Measurements from ENCODE around the gene DSCAM.
"Not testable (repeated sequence)": the region's sequence is repeated elsewhere in the genome, so short reads cannot be mapped to it uniquely, and the experiment has no call there.

DSCAM gene, protein sequence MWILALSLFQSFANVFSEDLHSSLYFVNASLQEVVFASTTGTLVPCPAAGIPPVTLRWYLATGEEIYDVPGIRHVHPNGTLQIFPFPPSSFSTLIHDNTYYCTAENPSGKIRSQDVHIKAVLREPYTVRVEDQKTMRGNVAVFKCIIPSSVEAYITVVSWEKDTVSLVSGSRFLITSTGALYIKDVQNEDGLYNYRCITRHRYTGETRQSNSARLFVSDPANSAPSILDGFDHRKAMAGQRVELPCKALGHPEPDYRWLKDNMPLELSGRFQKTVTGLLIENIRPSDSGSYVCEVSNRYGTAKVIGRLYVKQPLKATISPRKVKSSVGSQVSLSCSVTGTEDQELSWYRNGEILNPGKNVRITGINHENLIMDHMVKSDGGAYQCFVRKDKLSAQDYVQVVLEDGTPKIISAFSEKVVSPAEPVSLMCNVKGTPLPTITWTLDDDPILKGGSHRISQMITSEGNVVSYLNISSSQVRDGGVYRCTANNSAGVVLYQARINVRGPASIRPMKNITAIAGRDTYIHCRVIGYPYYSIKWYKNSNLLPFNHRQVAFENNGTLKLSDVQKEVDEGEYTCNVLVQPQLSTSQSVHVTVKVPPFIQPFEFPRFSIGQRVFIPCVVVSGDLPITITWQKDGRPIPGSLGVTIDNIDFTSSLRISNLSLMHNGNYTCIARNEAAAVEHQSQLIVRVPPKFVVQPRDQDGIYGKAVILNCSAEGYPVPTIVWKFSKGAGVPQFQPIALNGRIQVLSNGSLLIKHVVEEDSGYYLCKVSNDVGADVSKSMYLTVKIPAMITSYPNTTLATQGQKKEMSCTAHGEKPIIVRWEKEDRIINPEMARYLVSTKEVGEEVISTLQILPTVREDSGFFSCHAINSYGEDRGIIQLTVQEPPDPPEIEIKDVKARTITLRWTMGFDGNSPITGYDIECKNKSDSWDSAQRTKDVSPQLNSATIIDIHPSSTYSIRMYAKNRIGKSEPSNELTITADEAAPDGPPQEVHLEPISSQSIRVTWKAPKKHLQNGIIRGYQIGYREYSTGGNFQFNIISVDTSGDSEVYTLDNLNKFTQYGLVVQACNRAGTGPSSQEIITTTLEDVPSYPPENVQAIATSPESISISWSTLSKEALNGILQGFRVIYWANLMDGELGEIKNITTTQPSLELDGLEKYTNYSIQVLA (N-terminal part only)

DNA sequence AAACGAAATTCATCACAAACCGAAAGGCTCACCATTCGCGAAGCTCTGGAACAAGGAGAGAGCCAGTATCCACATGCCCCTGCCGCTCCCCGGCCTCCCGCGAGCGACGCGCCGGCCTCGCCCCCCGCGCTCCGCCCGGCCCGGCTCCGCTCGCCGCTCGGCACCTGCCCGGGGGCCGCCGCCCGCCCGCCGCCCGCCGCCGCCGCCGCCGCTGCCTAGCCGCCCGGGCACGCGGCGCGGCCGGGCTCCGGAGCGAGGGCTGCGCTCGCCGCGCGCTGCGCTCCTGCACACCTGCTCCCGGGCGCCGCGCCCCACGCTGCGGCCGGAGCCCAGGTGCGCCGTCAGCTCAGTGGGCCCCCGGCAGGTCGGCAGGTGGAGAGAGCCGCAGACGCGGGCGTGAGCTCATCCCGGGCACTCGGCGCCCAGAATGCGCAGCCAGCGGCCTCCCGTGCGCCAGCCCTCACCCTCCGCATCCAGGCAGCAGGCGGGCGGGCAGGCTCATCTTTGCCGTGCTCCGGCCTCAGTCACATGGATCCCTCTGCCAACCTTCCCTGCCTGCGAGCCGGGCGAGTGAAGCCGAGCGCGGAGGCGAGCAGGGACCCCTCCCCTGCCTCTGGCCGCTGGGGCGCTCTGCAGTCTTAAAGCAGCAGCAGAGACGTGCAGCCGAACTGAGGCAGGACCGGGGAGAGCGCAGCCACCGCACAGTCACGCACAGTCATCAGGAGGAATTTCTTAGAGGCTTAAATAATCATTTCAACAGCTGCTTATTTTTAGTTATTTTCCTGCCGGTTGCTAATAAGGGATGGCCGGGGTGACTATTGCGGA is at the start of gene DSCAM:
Gene DSCAM (minus strand): TSS at position 572 of the 825 bp plus-strand sequence. CDS start 497 bp downstream, at position 75.
- no peak for DNase-seq (ENCODE audit: low read depth)

DNA sequence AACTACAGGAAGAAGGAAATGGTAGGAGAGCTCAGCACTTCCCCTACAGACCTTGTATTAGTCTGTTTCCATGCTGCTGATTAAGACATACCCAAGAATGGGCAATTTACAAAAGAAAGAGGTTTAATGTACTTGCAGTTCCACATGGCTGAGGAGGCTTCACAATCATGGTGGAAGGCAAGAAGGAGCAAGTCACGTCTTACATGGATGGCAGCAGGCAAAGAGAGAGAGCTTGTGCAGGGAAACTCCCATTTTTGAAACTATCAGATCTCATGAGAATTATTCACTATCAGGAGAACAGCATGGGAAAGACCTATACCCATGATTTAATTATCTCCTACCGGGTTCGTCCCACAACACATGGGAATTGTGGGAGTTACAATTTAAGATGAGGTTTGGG is 48.7 kb upstream of the DSCAM start:
- not testable (repeated sequence) for DNase-seq (ENCODE audit: low read depth)

DNA sequence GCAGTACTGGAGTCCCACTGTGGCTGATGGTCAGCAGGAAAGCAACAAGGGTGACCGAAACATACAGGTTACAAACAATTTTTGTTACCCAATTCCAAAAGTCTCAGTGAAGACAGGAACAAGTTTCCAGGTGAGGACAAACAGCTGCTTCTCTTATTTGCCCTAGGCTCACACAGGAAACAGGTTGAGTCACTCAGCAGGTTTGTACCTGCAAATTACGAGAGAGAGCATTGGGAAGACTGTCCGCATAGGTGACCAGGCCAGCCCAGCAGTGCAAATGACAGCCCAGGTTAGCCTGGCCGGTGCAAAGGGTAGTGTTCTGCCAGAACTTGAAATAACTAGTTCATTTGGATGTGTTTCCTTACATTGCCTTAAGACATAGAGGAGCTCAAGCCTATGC is 40.0 kb upstream of the DSCAM start:
- no peak for DNase-seq (ENCODE audit: low read depth)

DNA sequence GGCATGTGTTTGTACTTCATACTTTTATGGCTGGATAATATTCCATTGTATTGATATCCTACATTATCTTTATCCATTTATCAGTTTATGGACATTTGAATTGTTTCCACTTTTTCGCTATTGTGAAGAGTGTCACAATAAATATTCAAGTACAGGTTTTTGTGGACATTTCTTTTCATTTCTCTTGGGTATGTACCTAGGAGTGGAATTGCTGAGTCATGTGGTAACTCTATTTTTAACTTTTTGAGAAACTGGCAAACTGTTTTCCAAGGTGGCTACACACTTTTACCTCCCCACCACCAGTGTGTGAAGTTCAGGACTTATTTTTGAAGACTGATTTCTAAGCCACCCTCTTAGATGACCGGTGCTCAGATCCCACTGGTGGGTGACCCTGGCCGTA is 39.0 kb upstream of the DSCAM start:
- DNase-seq (ENCODE audit: low read depth): no peak

DNA sequence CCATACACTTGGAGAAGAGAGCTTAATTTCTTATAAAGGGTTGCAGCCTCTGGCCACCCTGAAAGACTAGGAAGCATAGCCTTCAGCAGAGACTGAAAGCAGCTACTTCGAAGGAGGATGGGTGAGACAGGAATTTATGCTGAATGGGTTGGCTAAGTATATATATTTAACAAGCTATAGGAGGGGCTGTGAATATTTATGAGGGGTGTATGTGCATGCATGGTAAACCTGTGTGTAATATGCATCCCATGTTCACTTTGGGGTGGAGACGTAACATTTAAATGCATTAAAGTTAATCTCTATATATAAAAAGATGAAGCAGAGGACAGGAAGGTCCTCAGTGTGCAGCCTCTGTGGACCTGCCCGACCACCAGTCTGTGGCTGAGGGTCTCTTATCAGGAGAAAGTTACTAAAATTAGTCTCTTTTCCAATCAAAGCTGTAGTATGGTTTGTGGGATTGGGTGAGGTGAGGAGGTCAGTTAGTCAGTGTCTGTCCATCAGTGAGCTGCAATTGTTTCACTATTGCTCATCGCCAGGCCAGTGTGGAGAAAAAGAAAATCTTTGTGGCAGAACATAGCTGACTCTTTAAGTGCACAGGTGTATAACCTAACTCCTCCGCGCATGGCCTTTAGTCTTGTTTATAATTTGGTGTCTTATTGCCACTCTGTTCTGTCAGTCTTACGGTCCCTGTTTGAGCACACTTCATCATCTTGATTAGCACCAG is 35.4 kb upstream of the DSCAM start:
- DNase-seq (ENCODE audit: low read depth): no peak

DNA sequence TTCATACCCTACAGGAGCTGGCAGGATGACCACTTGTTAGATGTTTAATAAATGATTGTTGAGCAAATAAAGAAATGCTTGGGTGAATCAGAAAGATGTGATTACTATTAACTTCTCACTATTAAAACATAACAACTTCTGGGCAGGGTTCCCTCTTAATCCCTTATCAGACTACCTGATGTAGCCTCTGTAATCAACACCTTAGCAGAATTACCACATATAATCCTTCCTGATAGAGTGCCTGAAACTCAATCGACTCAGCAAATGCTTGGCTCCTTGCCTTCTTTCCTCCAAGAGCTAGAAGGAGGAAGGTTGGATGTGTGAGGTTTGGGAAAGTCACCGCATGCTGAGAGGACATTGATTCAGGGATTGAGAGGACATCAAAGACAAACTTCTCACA is 34.8 kb upstream of the DSCAM start:
- no peak for DNase-seq (ENCODE audit: low read depth)

DNA sequence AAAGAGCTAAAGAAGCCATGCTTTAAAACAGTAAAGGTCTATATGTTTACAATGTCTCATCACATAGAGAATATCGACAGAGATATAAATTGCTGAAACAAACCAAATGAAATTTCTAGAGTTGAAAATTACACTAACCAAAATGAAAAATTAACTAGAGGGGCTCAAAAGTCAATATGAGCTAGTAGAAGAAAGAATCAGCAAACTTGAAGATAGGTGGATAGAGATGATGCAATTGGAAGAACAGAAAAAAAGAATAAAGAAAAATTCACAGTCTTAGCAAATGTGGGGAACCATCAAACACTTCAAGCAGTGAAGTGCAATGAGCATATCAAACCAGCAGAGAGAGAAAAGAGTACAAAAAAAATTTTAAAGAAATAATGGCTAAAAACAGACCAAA is 24.1 kb upstream of the DSCAM start:
- DNase-seq (ENCODE audit: low read depth): no peak

DNA sequence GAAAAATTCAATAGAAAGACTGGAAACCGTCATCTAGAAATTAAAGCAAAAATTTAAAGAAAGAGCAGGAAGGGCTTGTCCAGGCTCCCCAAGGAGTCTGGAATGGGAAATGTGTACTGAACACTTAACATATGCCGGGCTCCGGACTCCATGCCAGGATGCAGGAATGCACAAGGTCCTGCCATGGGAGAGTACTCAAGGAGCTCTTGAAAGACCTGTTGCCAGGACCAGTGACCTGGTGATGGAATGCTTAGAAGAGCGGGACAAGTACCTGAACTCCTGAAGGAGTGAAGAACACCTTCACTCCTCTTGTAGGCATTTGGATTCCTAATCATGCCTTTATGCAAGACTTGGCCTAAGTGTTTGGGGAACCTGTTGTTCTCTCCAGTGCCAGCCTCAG is 16.9 kb upstream of the DSCAM start:
- no peak for DNase-seq (ENCODE audit: low read depth)

DNA sequence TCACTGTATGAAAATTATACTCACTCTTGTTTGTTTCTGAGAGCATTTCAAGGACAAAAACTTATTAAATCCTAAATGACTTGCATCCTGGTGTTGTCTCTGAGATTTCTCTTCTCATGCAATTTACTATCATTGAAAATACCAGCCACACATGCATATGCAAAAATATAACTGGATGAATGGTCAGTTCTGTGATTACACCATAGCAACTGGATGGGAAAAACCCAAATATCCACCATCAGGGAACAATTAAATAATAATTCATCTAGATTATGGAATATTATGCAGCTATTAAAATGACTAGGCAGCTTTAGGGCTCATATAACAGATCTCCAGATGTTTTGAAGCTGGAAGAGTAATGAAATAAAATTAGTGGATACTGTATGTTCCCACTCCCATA is 11.6 kb upstream of the DSCAM start:
- DNase-seq (ENCODE audit: low read depth): no peak

DNA sequence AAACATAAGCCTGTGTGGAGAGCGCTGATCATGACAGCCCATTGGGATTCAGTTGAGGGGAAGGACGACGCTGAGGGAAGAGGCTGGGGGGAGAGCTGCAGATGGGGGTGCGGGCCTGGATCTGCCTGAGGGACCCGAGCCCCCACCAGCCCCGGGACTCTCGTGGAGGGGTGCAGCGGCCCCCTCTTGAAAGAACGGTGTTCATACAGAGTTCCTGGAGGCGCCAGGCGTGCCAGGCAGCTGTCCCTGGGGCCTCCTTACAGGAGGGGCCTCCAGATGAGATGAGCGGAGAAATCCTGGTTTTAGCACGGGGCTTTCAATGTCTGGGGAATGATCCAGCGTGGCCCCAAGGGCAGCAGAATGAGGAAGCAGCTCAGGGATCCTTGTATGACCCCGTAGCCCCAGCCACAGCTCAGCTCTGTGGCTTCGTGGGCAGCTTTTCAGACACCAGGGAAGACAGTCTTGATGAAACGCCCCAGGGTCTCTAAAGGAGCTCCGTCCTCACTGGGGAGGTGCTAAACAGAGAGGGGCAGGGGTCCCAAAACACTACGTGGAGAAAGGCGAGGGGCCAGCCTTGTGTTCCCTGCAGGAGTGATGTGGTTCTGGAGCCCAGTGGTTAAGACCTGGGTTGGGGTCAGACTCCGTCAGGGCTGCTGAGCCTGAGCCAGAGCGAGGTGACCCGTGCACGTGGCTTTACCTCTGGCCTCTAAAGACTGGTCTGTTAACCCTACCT is 7.2 kb upstream of the DSCAM start:
- DNase-seq (ENCODE audit: low read depth): no peak

DNA sequence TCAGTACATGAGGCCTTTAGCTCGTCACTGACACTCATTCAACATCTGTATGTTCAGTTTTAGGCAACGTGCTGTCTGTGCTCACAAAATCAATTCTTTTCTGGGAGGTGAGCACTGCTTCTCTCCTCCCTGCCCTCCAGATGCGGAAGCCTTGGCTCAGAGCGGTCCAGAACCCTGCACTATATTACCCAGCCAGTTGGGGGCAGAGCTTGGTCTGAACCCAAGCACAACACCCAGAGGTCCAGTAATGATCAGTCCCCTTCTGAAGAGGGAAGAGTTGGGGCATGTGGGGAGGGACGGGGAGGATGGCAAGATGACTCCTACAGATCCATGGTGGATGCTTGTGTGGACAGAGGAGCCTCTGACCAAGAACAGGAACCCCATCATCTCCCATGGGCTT is 5.6 kb upstream of the DSCAM start:
- no peak for DNase-seq (ENCODE audit: low read depth)

DNA sequence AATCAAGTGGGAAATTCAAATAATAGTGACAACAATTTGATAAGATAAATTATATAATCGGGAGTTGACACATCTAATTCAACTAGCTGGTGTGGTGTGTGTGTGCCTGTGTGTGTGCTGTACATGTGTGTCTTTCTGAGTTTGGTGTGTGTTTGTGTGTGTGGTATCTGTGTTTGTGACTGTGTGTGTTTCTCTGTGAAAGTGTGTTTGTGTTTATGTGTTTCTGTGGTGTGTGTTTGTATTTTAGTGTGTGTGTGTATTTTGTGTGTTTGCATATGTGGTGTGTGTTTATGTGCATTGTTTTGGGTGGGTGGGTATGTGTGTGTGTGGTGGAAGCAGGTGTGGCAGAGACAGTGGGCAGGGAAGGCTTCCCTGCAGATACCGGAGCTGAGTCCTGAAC is 4.8 kb upstream of the DSCAM start:
- no peak for DNase-seq (ENCODE audit: low read depth)

DNA sequence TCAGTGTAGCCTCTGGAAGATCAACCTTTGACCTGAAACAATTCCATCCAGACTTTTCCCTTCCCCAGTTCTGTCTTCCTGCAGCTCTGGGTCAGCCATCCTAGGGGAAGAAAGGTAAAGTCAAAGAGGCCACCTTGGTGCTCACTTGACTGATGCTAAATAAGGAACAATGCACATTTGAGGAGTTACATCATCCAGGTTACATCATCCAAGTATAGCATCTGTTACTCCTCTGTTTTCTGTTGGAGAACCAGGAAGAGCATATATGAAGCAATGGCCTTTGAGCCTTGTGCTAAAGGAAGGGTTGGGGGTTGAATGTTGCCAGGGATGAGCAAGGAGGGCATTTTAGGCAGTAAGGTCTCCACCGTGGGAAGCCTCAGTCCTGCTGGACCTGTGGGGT is 3.1 kb upstream of the DSCAM start:
- DNase-seq (ENCODE audit: low read depth): no peak

DNA sequence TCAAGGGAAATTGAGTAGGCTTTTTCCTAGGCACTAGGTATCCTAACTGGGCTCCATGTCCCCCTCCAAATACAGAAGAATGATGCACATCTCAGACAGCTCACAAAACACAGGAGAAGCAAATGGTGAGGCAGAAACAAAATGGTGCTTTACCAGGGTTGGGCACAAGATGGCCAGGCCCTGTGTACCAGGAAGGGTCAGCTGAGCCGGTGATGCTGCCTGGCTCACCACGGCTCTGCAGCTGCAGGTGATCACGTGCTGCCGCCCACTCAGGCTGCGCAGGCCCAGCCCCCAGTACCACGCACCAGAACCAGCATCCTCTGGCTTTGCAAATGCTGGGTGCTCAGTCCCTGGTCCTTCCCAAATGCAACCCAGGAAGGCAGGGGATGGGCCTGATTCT is 993 bp upstream of the DSCAM start:
- DNase-seq (ENCODE audit: low read depth): no peak

DNA sequence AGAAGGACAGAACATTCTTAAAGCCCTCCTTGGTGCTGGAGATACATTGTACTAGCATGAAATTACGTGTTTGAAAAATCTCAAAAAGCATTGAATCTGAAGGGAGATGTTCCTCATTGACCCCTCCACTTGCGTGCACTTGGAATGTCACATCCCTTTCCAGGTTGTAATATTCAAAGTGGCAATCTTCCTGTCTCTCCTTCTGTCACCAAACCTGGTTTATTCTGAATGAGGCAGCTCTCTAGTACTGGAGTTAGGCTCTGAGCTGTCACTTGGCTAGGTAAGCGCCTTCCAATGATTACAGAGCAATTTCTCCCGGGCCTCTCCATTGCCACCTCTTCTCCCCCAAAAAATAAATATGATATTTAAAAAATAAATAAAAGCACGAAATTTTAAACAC is 855 bp downstream of the DSCAM start:
- DNase-seq (ENCODE audit: low read depth): no peak

DNA sequence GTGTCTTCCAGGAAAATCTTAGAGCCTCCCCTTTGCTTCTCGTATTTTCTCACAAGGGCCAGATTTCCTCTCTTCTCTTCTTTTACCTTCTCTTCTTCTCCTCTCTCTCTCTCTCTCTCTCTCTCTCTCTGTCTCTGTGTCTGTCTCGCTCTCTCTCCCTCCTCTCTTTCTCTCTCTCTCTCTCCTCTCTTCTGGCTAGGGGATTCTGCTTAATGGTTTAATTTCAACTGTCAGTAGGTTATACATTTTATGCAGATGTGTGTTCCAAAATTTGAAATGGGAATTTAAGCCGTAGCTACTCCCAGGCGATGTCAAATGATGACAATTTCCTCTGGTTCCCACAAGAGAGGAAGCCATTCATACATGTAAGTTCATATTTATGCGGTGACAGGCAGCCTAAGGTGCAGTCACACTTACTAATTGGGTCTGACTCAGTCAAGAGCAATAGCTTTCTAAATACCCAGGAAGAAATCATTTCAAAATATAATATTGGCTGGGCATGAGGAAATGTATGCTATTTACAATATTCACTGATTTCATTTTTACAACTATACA is 1.4 kb downstream of the DSCAM start:
- no peak for DNase-seq (ENCODE audit: low read depth)

DNA sequence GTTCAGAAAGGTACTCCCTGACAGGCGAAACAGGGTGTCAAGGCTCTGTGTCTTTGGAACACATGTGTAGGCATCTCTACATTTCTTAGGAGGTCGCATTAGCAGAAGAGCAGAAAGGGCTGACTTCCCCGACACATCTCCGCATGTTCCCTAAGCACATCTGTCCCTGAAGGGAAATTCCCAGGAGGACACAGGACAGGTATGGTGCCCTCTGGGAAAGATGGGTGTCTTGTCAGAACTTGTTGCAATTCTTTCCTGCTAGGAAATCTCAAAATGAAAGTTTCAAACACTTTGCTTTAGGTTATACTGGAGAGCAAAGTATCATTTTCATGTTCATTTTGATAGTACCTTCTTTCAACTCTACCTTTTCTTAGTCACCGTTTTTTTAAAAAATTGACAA is 2.0 kb downstream of the DSCAM start:
- DNase-seq (ENCODE audit: low read depth): no peak

DNA sequence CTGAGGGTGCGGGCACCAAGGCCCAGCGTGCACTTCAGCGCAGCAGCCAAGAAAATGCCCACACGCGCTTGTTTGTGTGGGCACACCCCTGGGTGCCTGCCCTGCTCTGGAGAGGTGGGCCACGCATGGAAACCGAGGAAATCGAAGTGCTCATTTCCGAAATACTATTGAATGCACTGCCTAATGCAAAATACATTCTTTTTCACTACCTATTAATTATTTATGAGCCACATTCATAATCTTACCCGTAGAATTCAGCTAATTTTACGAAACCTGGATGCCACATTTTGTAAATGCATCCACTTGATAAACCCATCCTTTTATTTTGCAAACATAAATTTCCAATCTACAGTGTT is 4.8 kb downstream of the DSCAM start:
- DNase-seq (ENCODE audit: low read depth): no peak

DNA sequence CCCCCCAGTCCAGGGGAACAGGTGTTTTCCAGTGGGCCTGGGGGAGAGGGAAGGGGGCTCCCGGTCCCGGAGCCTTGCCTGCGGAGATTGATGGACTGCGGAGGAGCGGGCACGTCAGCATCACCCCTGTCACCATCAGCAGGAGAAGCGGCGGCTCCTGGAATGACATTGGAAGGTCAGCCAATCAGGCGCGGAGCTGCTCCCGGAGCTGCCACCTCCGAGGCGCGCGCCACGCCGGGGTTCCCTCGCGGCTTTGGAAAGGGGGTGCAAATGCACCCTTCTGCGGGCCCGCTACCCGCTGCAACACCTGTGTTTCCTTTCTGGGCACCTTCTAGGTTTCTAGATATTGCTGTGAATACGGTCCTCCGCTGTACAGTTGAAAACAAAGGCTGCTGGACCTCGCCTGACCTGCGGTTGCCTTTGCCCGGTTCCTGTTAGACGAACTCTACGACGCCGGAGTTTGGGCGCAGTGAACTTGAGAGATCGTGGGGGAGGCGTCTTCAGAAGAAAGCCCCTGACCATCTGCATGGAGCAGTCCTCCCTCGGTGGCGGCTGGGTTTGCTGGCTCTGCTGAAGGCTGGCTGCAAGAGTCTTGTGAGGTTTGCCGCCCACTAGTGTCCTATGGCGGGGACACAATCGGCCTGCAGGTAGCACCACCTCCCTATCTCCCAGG is 5.3 kb downstream of the DSCAM start:
- no peak for DNase-seq (ENCODE audit: low read depth)

Measured in activated T-cell treated with anti-CD3 and anti-CD28 coated beads for 24 hours (primary cell).